ENCODE results near the gene ADAMTSL2.

DNA sequence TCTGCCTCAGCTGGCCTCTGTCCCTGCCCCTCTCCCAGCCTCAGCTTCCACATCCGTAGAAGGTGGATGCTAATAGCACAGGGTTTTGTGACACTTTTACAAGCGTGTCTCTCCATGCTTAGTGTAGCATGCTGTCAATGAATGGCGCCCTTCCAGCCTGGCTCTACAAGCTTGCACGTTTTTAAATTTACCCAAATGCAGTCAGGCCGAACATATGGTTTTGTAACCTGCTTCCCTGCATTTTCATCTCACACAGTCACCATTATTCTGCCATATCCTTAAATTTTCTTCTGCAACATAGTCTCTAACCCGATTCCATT, 45.9 kb downstream of the ADAMTSL2 start:
- TF ChIP-seq, protein P1, sequence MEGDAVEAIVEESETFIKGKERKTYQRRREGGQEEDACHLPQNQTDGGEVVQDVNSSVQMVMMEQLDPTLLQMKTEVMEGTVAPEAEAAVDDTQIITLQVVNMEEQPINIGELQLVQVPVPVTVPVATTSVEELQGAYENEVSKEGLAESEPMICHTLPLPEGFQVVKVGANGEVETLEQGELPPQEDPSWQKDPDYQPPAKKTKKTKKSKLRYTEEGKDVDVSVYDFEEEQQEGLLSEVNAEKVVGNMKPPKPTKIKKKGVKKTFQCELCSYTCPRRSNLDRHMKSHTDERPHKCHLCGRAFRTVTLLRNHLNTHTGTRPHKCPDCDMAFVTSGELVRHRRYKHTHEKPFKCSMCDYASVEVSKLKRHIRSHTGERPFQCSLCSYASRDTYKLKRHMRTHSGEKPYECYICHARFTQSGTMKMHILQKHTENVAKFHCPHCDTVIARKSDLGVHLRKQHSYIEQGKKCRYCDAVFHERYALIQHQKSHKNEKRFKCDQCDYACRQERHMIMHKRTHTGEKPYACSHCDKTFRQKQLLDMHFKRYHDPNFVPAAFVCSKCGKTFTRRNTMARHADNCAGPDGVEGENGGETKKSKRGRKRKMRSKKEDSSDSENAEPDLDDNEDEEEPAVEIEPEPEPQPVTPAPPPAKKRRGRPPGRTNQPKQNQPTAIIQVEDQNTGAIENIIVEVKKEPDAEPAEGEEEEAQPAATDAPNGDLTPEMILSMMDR (IDR thresholded peaks at IDR 0.05), result no peak
- no peak for TF ChIP-seq POLR2AphosphoS5 (IDR thresholded peaks at IDR 0.05)
